ENCODE data around the gene PIKFYVE.
"Not testable (repeated sequence)": the region's sequence is repeated elsewhere in the genome, so short reads cannot be mapped to it uniquely, and the experiment has no call there.

DNA sequence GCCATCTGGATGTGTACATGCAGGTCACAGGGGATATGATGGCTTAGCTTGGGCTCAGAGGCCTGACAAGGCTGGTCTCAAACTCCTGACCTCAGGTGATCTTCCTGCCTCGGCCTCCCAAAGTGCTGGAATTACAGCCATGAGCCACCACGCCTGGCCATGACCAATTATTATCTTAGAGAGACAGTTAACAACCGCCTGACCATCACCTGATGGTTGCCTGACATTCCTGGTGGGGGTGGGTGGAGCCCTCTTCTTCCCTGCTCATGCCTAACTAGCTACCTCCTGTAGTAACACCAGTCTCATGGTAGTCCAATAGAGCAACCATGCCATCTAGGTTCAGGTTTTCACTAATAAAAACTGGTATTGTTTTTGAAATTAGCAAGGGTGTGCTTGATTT lies 44.2 kb upstream of the PIKFYVE start:
- TF ChIP-seq, protein P1, sequence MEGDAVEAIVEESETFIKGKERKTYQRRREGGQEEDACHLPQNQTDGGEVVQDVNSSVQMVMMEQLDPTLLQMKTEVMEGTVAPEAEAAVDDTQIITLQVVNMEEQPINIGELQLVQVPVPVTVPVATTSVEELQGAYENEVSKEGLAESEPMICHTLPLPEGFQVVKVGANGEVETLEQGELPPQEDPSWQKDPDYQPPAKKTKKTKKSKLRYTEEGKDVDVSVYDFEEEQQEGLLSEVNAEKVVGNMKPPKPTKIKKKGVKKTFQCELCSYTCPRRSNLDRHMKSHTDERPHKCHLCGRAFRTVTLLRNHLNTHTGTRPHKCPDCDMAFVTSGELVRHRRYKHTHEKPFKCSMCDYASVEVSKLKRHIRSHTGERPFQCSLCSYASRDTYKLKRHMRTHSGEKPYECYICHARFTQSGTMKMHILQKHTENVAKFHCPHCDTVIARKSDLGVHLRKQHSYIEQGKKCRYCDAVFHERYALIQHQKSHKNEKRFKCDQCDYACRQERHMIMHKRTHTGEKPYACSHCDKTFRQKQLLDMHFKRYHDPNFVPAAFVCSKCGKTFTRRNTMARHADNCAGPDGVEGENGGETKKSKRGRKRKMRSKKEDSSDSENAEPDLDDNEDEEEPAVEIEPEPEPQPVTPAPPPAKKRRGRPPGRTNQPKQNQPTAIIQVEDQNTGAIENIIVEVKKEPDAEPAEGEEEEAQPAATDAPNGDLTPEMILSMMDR (IDR thresholded peaks at IDR 0.05): not testable (repeated sequence)
- not testable (repeated sequence) for TF ChIP-seq POLR2A (IDR thresholded peaks at IDR 0.05)

All from thyroid gland (tissue), 4 donors.